Cardiac muscle cell (in vitro differentiated cells and primary cell): ENCODE results near the gene GYPC. TPM values are rescaled to one million over a fixed set of nuclear protein-coding genes. Genes with fewer than 3 reads are reported as not detected.
A peak's percentile ranks its signal among the peaks of the same experiment; 100 is the strongest.

Experiments used
- DNase-seq, 2 donors: peaks; one replicate each; pipeline versions ENCODE4 v3.0.0 to v3.0.0-alpha.2; 2010 to 2017; ENCODE audit warnings: low read depth in 1 of 2, low spot score in 1 of 2
- H3K27ac ChIP-seq: fragments of 200-600 bp; sonication (generic); 2 replicates; pipeline ENCODE4 v1.5.1; 2016
- H3K27me3 ChIP-seq: fragments of 200-600 bp; sonication (generic); 2 replicates; pipeline ENCODE4 v1.6.0; 2016; ENCODE audit warnings: control low read depth
- H3K36me3 ChIP-seq: fragments of 200-600 bp; sonication (generic); 2 replicates; pipeline ENCODE4 v1.5.1; 2016; ENCODE audit warnings: control low read depth
- H3K4me1 ChIP-seq: fragments of 200-600 bp; sonication (generic); 2 replicates; pipeline ENCODE4 v1.8.1; 2017; ENCODE audit warnings: low read depth, mild to moderate bottlenecking, mixed run types
- H3K4me3 ChIP-seq: fragments of 200-600 bp; sonication (generic); 2 replicates; pipeline ENCODE4 v1.5.1; 2016; ENCODE audit warnings: mild to moderate bottlenecking
- H3K9me3 ChIP-seq: fragments of 200-600 bp; sonication (generic); 2 replicates; pipeline ENCODE4 v1.5.1; 2017; ENCODE audit warnings: low read depth, mild to moderate bottlenecking, control low read depth
- polyA plus RNA-seq: library from polyadenylated mRNA; unstranded; fragments of >200 nt; fragmentation: Nextera tagmentation; extraction: Ambion mirVana; gene quantifications from 2 replicates; pipeline ENCODE4 v1.2.1, GENCODE V29; 2016
- total RNA-seq: library from RNA; depleted of rRNA; stranded (reverse); fragments of >200 nt; gene quantifications from 2 replicates; pipeline ENCODE4 v1.2.3, GENCODE V29; 2016
- TF ChIP-seq, protein P1 (sequence below): IDR thresholded peaks from 2 replicates; pipeline ENCODE4 v1.5.1; 2012; ENCODE audit warnings: low read depth, mild to moderate bottlenecking, low read length

The GYPC gene
- total and polyA plus RNA-seq, 2 experiments from 2014 or later = 45.6 to 69.7 TPM

DNA sequence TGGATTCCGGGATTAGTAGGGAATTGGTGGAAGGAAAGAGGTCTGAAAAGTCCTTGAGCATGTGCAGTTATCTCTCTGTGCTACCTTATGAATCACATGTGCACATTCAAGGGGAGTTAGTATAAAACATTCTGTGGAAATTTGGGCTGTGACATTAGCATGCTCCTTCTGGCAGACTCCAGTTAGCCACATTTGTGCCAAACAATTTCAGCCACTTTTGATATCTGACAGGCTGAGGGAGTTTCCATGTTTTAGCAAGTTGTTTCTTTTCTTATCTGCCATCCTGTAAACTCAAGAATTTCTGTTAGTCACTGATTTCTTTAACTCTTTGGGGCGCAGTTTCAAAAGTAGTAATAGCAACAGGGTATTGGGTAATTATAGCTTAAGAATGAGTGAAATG is 28.3 kb upstream of the GYPC start:
- peaks cover 11% of the 10 kb centered on the region for H3K4me1 ChIP-seq
- H3K9me3 ChIP-seq = no peaks in the 10 kb centered on the region
- H3K27me3 ChIP-seq = no peaks in the 10 kb centered on the region
- peak; percentile 24 to 93 for DNase-seq
- H3K4me3 ChIP-seq = no peak overlapping the region
- H3K36me3 ChIP-seq = no peaks in the 10 kb centered on the region
- TF ChIP-seq, protein P1, sequence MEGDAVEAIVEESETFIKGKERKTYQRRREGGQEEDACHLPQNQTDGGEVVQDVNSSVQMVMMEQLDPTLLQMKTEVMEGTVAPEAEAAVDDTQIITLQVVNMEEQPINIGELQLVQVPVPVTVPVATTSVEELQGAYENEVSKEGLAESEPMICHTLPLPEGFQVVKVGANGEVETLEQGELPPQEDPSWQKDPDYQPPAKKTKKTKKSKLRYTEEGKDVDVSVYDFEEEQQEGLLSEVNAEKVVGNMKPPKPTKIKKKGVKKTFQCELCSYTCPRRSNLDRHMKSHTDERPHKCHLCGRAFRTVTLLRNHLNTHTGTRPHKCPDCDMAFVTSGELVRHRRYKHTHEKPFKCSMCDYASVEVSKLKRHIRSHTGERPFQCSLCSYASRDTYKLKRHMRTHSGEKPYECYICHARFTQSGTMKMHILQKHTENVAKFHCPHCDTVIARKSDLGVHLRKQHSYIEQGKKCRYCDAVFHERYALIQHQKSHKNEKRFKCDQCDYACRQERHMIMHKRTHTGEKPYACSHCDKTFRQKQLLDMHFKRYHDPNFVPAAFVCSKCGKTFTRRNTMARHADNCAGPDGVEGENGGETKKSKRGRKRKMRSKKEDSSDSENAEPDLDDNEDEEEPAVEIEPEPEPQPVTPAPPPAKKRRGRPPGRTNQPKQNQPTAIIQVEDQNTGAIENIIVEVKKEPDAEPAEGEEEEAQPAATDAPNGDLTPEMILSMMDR = no peak
- H3K27ac ChIP-seq = no peak overlapping the region

GRCh38 chr2:126634273-126634861 is 21.6 kb upstream of the GYPC start:
- DNase-seq = peak in 1 of 2 donors; percentile 42
- TF ChIP-seq, protein P1 = peak; percentile 62
- H3K9me3 ChIP-seq = no peaks in the 10 kb centered on the region
- no peak overlapping the region for H3K27ac ChIP-seq
- H3K36me3 ChIP-seq = no peaks in the 10 kb centered on the region
- H3K4me3 ChIP-seq = no peak overlapping the region
- no peaks in the 10 kb centered on the region for H3K4me1 ChIP-seq
- H3K27me3 ChIP-seq = no peaks in the 10 kb centered on the region

DNA sequence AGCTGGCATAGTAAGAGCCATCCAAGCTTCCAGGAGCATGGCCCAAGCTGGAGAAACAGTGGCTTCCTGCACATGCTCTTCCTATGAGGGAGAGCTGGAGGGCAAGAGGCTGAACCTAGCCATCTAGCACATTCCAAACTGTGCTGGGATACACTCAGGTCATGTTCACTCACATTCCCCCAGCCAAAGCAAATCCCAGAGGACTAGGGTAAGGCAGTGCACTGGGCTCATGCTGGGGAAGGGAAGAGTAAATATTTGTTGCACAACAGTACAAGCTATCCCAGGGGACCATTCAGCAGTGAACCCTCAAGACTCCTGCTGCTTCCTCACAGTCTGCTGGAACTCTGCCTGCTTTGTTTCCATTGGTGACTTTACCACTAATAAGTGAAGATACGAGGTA is 20.7 kb upstream of the GYPC start:
- DNase-seq = peak in 1 of 2 donors; percentile 96
- H3K4me1 ChIP-seq = no peaks in the 10 kb centered on the region
- H3K9me3 ChIP-seq = no peaks in the 10 kb centered on the region
- no peaks in the 10 kb centered on the region for H3K36me3 ChIP-seq
- H3K27ac ChIP-seq = no peak overlapping the region
- H3K4me3 ChIP-seq = no peak overlapping the region
- TF ChIP-seq, protein P1 = no peak
- H3K27me3 ChIP-seq = no peaks in the 10 kb centered on the region

GRCh38 chr2:126635736-126636135 is 20.2 kb upstream of the GYPC start:
- DNase-seq = no peak
- H3K4me1 ChIP-seq = no peaks in the 10 kb centered on the region
- H3K27me3 ChIP-seq = no peaks in the 10 kb centered on the region
- no peak overlapping the region for H3K27ac ChIP-seq
- TF ChIP-seq, protein P1 = no peak
- no peaks in the 10 kb centered on the region for H3K36me3 ChIP-seq
- no peaks in the 10 kb centered on the region for H3K9me3 ChIP-seq
- H3K4me3 ChIP-seq = no peak overlapping the region

DNA sequence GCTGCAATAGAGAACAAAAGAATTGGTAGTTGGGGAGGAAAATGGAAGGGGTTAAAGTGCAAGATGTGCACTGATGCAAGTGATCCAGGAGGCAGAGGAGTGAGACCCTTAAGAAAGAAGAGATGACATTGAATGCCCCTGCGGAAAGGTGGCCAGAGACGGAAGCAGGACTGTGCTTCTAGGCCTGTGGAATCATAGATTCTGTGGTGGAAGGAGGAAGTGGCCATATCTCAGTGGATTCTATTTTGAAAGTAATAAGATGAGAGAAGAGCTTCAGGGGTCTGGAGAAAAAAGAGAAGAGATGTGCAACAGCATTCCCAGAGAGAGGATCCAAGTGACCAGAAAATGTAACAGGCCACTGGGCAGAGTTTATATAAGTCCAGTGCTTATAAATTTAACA is 18.6 kb upstream of the GYPC start:
- no peaks in the 10 kb centered on the region for H3K36me3 ChIP-seq
- TF ChIP-seq, protein P1 = no peak

More for the DNA sequence above, 18.6 kb upstream of the GYPC start:
- Histone ChIP-seq H3K9me3 (no peaks in the 10 kb centered on the region), H3K27me3 (no peaks in the 10 kb centered on the region), H3K4me1 (no peaks in the 10 kb centered on the region), H3K4me3 (no peak overlapping the region), H3K27ac (no peak overlapping the region)
- DNase-seq = no peak
